GDM1 (cell line): ENCODE measurements around the gene COL5A2.

Source experiments
- DNase-seq: peaks from one replicate; lab custom pipeline; 2025; lab: John Stamatoyannopoulos, UW

Gene COL5A2

DNA sequence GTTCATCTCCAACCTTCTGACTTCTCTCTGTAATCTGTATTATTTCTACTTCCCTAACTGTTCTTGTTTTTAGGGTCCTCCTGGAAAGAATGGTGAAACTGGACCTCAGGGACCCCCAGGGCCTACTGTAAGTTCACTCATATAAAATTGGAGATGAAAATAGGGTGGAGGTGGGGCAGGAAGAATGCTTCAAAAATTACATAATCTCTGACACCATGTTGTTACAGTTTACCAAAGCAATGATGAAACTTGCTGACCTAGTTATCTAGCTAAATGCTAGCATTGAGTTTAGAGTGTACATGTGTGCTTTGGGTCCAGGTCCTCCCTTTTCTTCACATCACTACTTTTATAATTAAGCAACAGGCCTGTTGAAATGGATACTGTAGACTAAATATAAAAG lies 182.3 kb downstream of the COL5A2 start:
- no peak for DNase-seq

DNA sequence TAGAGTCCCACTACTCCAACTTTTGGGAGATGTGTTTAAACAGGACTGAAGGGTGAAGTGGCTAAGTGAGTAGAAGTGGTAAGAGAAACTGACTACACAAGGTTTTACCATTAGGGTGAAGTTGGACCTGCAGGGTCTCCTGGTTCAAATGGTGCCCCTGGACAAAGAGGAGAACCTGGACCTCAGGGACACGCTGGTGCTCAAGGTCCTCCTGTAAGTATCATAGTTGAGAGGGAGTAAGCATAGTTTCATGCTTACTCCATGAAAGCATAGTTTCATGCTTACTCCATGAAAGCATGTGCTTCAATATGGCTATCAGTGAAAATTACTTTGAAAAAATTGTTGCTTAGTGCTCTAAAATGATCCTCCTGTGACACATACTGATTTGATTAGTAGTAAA lies 186.3 kb downstream of the COL5A2 start:
- DNase-seq = no peak

DNA sequence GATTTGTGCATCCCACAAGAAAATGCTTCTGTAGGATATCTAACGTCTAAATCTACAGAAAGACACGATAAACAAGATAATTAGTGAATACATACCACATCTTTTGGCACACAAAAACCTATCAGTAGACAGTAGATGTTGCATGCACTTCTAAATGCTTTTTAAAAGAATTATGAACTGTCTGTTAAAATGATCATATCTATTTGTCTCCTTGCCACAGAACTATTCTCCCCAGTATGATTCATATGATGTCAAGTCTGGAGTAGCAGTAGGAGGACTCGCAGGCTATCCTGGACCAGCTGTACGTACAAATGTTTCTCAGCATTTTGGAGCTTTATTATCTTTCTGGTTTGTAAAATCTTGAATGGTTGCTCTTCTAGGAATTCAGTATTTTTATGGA lies 192.7 kb downstream of the COL5A2 start:
- DNase-seq = no peak

DNA sequence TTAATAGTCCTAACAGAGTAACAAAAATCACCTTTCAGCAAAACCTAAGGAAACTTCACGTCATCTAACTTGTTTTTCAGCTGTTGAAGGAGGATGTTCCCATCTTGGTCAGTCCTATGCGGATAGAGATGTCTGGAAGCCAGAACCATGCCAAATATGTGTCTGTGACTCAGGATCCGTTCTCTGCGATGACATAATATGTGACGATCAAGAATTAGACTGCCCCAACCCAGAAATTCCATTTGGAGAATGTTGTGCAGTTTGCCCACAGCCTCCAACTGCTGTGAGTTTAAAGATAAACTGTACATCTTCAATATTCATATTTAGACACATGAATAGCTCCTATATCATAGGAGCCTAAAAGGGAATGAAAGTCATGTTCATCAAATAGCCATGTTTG lies 194.9 kb downstream of the COL5A2 start:
- no peak for DNase-seq

DNA sequence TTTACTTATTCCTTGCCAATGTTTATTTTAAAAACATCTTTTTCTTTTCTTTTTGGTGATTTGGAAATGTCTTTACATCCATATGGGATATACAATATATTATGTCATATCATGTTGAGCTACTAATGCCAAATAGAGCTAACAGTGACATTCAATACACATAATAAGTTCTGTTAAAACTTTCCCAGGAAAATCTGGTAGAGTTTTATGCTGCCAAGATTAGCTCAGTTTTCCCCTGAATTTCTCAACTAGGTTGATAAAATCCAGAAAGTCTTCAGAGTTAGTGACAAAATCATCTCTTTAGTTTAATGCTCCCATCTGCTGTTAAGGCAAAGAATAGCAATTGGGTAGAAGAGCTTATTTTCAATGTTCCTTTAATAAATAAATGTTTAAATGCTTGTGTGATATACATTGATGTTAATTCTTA lies 195.5 kb downstream of the COL5A2 start:
- no peak for DNase-seq

DNA sequence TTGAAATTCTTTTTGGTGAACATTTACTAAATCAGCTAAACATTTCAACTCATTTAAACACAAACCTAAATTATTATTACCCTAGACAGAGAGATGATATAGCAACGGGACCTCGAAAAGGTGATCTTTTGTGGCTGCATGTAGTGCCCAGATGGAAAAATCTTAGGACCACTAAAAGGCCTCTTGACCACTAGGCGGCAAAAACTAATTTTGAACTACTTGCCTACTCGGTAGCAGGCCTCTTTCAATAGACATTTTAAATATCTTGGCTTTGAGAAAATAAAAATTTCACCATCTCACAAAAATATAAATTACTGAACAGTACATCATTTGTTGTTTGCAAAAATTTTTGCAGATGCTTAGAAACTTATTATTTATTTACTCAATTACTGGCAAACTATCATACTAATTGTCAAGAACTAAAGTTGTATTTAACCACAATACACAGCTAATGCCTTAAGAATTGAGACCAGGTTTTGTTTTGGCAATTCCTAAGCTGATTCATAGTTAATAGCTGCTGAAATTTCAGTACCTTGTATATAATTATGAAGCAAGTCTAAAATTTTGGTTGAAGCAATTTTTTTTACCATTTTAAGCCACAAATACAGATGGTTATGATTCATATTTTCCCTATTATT lies 196.0 kb downstream of the COL5A2 start:
- no peak for DNase-seq
